Measurements from ENCODE around the gene RWDD3. TPM values are rescaled to one million over a fixed set of nuclear protein-coding genes. Genes with fewer than 3 reads are reported as not detected.

Gene RWDD3
- total RNA-seq, 1 donor from 2014 or later, result 25.9 TPM

DNA sequence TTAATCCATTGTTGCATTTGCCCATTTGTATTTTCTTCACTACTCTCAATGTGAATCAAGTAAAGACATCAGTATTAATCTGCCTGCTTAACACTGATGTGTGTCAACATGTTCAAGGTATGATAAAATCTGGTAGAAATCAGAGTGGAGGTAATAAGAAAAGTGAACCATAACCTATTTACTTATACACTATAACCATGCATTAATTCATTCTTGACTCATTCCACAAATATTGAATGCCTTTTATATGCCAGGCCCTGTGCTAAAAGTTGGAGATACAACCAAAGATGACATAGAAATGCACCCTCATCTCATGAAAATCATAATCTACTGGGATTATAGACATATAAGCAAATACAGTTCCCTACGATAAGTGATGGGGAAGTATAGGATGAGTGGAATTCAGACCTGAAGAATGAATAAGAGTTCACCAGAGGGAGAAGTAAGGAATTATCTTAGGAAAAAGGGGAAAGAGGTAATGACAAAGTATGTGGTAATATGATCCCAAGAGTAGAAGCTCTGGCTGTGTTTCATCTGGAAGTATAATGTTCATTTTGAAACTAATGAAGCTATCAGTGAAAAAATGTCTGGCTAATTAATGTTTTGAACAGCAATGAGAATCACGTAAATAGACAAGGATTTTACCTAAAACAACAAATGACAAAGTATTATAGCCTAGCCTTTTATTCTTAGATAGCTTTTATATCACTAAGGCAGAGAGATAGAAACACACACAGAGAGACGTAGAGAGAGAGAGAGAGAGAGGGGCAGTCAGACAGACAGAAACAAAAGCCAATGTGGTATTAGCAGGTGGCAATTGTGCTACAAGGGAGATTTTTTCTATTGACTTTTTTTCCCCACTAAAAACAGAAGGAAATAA is 7.0 kb upstream of the RWDD3 start:
- ATAC-seq, result peak; percentile 55

GRCh38 chr1:95229037-95229436 is 5.0 kb upstream of the RWDD3 start:
- no peak for ATAC-seq
- intact Hi-C loops (cut with DNase I), result no loop called here

More for the DNA sequence above, 7.0 kb upstream of the RWDD3 start:
- intact Hi-C loops (cut with DNase I), result no loop called here
- DNase-seq (ENCODE audit: low spot score), result no peak

GRCh38 chr1:95229706-95230105 is 4.3 kb upstream of the RWDD3 start:
- ATAC-seq (no peak), DNase-seq (ENCODE audit: low spot score) (no peak)
- intact Hi-C loops (cut with DNase I), result loop anchor here (10.0 kb wide), 1 partner anchor 145 kb away; no protein-coding TSS in a partner anchor

More at GRCh38 chr1:95229037-95229436, 5.0 kb upstream of the RWDD3 start:
- DNase-seq (ENCODE audit: low spot score), result no peak

- intact Hi-C loops (cut with DNase I), result loop anchor here (10.0 kb wide), 1 partner anchor 145 kb away; no protein-coding TSS in a partner anchor
- ATAC-seq (no peak), DNase-seq (ENCODE audit: low spot score) (no peak)
Observed at GRCh38 chr1:95230256-95230655, 3.8 kb upstream of the RWDD3 start.

- intact Hi-C loops (cut with DNase I), result loop anchor here (10.0 kb wide), 1 partner anchor 146 kb away; no protein-coding TSS in a partner anchor
- no peak for DNase-seq (ENCODE audit: low spot score)
- no peak for ATAC-seq
Observed at GRCh38 chr1:95230768-95231191, 3.2 kb upstream of the RWDD3 start.

- no peak for DNase-seq (ENCODE audit: low spot score)
- intact Hi-C loops (cut with DNase I), result loop anchor here (10.0 kb wide), 1 partner anchor 148 kb away; no protein-coding TSS in a partner anchor
- no peak for ATAC-seq
Observed at GRCh38 chr1:95232646-95233318, 1.2 kb upstream of the RWDD3 start.

DNA sequence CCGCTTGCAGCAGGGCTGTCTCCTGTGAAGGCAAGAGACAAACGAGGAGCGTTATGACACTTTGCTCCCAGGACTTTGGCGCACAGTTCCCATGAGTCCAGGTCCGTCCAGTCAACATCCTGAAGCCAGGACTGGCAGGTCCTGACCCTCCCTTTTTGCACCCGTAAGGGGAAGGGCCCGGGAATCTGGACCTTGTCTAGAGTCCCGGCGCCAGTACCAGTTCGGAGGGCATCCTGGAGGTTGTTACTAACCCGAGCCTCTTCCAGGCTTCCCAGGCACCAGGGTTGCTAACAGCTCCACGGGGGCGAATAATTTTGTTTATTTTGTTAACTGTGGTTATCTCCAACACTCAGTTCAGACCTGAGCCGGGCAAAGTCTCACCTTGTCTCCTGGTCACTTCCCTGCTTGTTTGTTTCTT is 682 bp upstream of the RWDD3 start:
- DNase-seq (ENCODE audit: low spot score) (peak; percentile 59), ATAC-seq (peak; percentile 54)
- intact Hi-C loops (cut with DNase I), result loop anchor here (10.0 kb wide), 1 partner anchor 149 kb away; no protein-coding TSS in a partner anchor

- intact Hi-C loops (cut with DNase I), result loop anchor here (10.0 kb wide), 1 partner anchor 152 kb away; no protein-coding TSS in a partner anchor
- no peak for DNase-seq (ENCODE audit: low spot score)
- ATAC-seq, result no peak
Observed at GRCh38 chr1:95236784-95237575, 3.0 kb downstream of the RWDD3 start.

GRCh38 chr1:95237981-95238703 is 4.1 kb downstream of the RWDD3 start:
- DNase-seq (ENCODE audit: low spot score) (no peak), ATAC-seq (no peak)
- intact Hi-C loops (cut with DNase I), result loop anchor here (10.0 kb wide), 1 partner anchor 153 kb away; no protein-coding TSS in a partner anchor

DNA sequence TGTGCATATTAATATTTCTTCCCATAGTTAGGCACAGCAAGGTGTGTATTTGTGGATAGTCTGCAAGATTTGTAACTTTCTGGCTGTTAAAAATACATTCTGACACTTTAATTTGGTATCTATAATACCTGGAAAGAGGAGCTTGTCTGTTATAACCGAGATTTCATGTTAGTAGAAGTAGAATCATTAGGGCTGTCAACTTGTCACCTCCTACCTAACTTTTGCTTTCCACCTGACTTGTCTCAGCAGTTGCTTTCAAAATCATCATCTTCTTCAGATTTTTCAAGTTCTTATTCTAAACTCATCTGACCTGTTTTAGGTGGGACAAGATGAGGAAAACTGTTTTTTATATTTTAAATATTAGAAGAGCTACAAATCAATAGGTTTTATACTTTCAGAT is 11.0 kb downstream of the RWDD3 start:
- DNase-seq (ENCODE audit: low spot score), result no peak
- intact Hi-C loops (cut with DNase I), result no loop called here
- no peak for ATAC-seq

- intact Hi-C loops (cut with DNase I), result no loop called here
- ATAC-seq (no peak), DNase-seq (ENCODE audit: low spot score) (no peak)
Observed at GRCh38 chr1:95246511-95246910, 12.5 kb downstream of the RWDD3 start.

GRCh38 chr1:95247607-95248006 is 13.6 kb downstream of the RWDD3 start:
- ATAC-seq (no peak), DNase-seq (ENCODE audit: low spot score) (no peak)

DNA sequence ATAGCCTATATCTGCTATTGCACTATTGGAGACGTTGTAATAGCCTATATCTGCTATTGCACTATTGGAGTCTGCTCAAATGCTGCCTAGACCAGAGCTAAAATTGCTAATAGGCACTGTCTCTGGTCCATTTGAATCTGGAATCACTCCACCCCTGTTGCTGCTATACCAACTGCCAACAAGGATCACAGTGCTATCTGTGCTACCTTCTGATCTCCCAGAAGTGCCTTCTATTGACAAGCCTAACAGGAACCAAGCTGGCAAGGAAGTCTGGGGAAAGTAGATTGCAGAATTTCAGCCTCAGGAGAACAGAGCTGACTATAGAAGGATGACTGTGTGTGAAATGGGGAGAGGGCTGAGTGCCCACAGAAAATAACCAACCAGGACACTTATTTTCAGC is 15.9 kb downstream of the RWDD3 start:
- ATAC-seq, result no peak
- intact Hi-C loops (cut with DNase I), result no loop called here
- DNase-seq (ENCODE audit: low spot score), result no peak

More at GRCh38 chr1:95247607-95248006, 13.6 kb downstream of the RWDD3 start:
- intact Hi-C loops (cut with DNase I), result no loop called here

GRCh38 chr1:95252422-95252821 is 18.4 kb downstream of the RWDD3 start:
- ATAC-seq (no peak), DNase-seq (ENCODE audit: low spot score) (no peak)
- intact Hi-C loops (cut with DNase I), result no loop called here

- intact Hi-C loops (cut with DNase I), result no loop called here
- no peak for ATAC-seq
- no peak for DNase-seq (ENCODE audit: low spot score)
Observed at GRCh38 chr1:95254959-95255358, 20.9 kb downstream of the RWDD3 start.

DNA sequence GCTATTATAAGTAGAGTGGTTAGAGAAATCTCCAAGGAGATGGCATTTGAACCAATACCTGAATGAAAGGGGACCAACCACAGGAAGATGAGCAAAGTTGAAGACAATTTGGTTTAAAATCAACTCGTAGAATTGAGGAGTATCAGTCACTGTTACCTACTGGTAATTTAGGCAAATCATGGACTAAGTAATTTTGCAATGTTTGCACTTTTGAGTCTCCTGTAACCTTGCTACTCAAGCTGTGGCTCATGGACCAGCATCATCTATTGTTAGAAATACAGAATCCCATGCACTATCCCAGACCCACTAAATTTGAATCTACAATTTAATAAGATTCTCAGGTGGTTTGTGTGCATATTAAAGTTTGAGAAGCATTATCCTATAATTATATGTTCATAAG is 21.8 kb downstream of the RWDD3 start:
- ATAC-seq (no peak), DNase-seq (ENCODE audit: low spot score) (no peak)
- intact Hi-C loops (cut with DNase I), result no loop called here

DNA sequence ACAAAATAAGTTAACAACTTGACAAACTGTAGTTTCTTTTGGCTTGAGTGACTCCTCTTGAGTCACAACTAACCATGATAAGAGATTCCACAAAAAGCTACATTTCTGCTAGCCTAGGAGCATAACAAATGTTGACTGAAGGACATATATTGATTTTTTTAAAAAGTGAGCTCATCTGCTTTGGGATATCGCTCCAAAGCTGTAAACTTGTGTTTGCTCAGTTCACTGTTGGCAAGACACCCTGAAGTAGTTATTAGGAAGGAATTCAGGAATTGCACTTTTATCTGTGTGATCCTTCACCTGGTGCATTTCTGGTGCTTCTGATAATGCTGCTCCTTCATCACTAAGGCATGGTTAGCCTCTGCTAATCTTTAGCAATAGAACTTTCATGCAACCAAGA is 23.7 kb downstream of the RWDD3 start:
- intact Hi-C loops (cut with DNase I), result no loop called here

DNA sequence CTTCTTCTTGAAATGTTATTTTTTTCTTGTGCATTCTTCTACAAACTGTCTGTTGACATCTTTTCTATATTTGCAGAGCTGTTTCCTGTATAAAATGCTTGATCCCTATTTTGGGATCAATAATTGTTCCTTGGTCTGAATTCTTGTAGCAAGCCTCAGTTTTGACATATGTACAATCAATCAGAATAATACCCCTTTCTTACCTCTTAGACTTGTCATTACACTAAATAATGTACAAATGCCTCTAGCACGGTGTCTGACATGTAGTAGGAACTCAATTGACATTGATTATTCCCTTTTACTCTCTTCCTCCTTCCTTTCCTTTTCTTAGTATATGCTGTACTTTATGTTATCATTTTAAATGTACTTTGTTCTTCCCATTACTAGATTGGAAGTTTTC is 25.2 kb downstream of the RWDD3 start:
- DNase-seq (ENCODE audit: low spot score) (no peak), ATAC-seq (no peak)
- intact Hi-C loops (cut with DNase I), result no loop called here

More for the DNA sequence above, 23.7 kb downstream of the RWDD3 start:
- no peak for ATAC-seq
- DNase-seq (ENCODE audit: low spot score), result no peak

All from sciatic nerve (tissue), 2 donors.